Astrocyte (in vitro differentiated cells and primary cell): ENCODE data around the gene IDH3B. TPM values are rescaled to one million over a fixed set of nuclear protein-coding genes. Genes with fewer than 3 reads are reported as not detected.

Experiments
- DNase-seq: peaks from one replicate; pipeline ENCODE4 v3.0.0-alpha.2; 2010; ENCODE audit warnings: low read depth
- FAIRE-seq: peaks from 2 replicates; lab custom pipeline; 2011; peaks lifted over from hg19 to GRCh38; lab: Jason Lieb, UNC
- H2AFZ ChIP-seq: 2 replicates; pipeline ENCODE4 v1.6.0; 2012; ENCODE audit warnings: low read depth, low read length, inconsistent platforms
- H3K27ac ChIP-seq: 2 replicates; pipeline ENCODE4 v1.5.1; 2011; ENCODE audit warnings: low read depth, low read length, inconsistent platforms
- H3K27me3 ChIP-seq: 2 replicates; pipeline ENCODE4 v1.6.0; 2011; ENCODE audit warnings: low read length, inconsistent platforms; ENCODE audit not compliant: insufficient read depth
- H3K36me3 ChIP-seq: 2 replicates; pipeline ENCODE4 v1.5.1; 2011; ENCODE audit warnings: low read length, inconsistent platforms; ENCODE audit not compliant: insufficient read depth
- H3K4me1 ChIP-seq: 2 replicates; pipeline ENCODE4 v1.5.1; 2011; ENCODE audit warnings: low read length, inconsistent platforms; ENCODE audit not compliant: insufficient read depth
- H3K4me2 ChIP-seq: 2 replicates; pipeline ENCODE4 v1.6.0; 2012; ENCODE audit warnings: low read length, inconsistent platforms
- H3K4me3 ChIP-seq: 2 replicates; pipeline ENCODE4 v1.5.1; 2011; ENCODE audit warnings: low read depth, mild to moderate bottlenecking, low read length, inconsistent platforms; ENCODE audit not compliant: insufficient read depth
- H3K79me2 ChIP-seq: 2 replicates; pipeline ENCODE4 v1.6.0; 2012; ENCODE audit warnings: mild to moderate bottlenecking, low read length, inconsistent platforms; ENCODE audit not compliant: insufficient read depth
- H3K9ac ChIP-seq: 2 replicates; pipeline ENCODE4 v1.6.0; 2012; ENCODE audit warnings: mild to moderate bottlenecking, low read length, inconsistent platforms
- H3K9me3 ChIP-seq: 2 replicates; pipeline ENCODE4 v1.5.1; 2012; ENCODE audit warnings: low read depth, mild to moderate bottlenecking, low read length, inconsistent platforms; ENCODE audit not compliant: insufficient read depth
- H4K20me1 ChIP-seq: 2 replicates; pipeline ENCODE4 v1.6.0; 2012; ENCODE audit warnings: low read length, inconsistent platforms; ENCODE audit not compliant: insufficient read depth
- H3K27ac Mint-ChIP-seq: one replicate; pipeline ENCODE4 v1.8.0; 2021; ENCODE audit warnings: mild to moderate bottlenecking, mixed read lengths; ENCODE audit not compliant: unreplicated experiment
- H3K27me3 Mint-ChIP-seq: one replicate; pipeline ENCODE4 v1.8.0; 2021; ENCODE audit warnings: low read depth, mixed read lengths; ENCODE audit not compliant: unreplicated experiment
- H3K36me3 Mint-ChIP-seq: one replicate; pipeline ENCODE4 v1.8.0; 2021; ENCODE audit warnings: low read depth, mixed read lengths; ENCODE audit not compliant: unreplicated experiment
- H3K4me1 Mint-ChIP-seq: one replicate; pipeline ENCODE4 v1.8.0; 2021; ENCODE audit warnings: low read depth, mixed read lengths; ENCODE audit not compliant: unreplicated experiment
- H3K4me3 Mint-ChIP-seq: one replicate; pipeline ENCODE4 v1.8.0; 2021; ENCODE audit warnings: mild to moderate bottlenecking, moderate library complexity, mixed read lengths; ENCODE audit not compliant: unreplicated experiment
- H3K9me3 Mint-ChIP-seq: one replicate; pipeline ENCODE4 v1.8.0; 2021; ENCODE audit warnings: mild to moderate bottlenecking, mixed read lengths; ENCODE audit not compliant: unreplicated experiment
- CTCF ChIP-seq: IDR thresholded peaks from 2 replicates; pipeline ENCODE4 v1.5.1; 2011; ENCODE audit warnings: low read depth, mild to moderate bottlenecking, inconsistent platforms, low read length, moderate library complexity; ENCODE audit not compliant: insufficient read depth
- EZH2 ChIP-seq: IDR thresholded peaks from 2 replicates; pipeline ENCODE4 v1.6.1; 2012; ENCODE audit warnings: mild to moderate bottlenecking, low read length, inconsistent platforms; ENCODE audit not compliant: insufficient read depth
- total RNA-seq: library from RNA; stranded (reverse); gene quantifications from 2 replicates; pipeline ENCODE4 v1.2.1, GENCODE V29; 2021

The IDH3B gene
- total RNA-seq, 1 donor from 2014 or later = 74.8 TPM

- Histone ChIP-seq H3K4me2 (no peak overlapping the region), H4K20me1 (peaks cover 12% of the 10 kb centered on the region), H3K79me2 (no peaks in the 10 kb centered on the region), H3K4me3 (no peak overlapping the region), H3K9ac (no peak overlapping the region), H3K4me1 (no peaks in the 10 kb centered on the region), H2AFZ (no peak overlapping the region), H3K9me3 (no peaks in the 10 kb centered on the region), H3K27me3 (peaks cover 53% of the 10 kb centered on the region), H3K36me3 (no peaks in the 10 kb centered on the region), H3K27ac (no peak overlapping the region)
- TF ChIP-seq CTCF (no peak), EZH2 (no peak)
- Mint-ChIP-seq H3K27me3 (peaks cover 71% of the 10 kb centered on the region), H3K27ac (no peak overlapping the region), H3K36me3 (peaks cover 3% of the 10 kb centered on the region), H3K9me3 (peaks cover 11% of the 10 kb centered on the region), H3K4me1 (no peaks in the 10 kb centered on the region), H3K4me3 (no peak overlapping the region)
- DNase-seq (no peak), FAIRE-seq (no peak)
These were observed 31.4 kb upstream of the IDH3B start for GRCh38 chr20:2695206-2695983.

GRCh38 chr20:2694519-2694918 is 30.5 kb upstream of the IDH3B start:
- peaks cover 47% of the 10 kb centered on the region for H3K27me3 ChIP-seq
- FAIRE-seq (no peak), DNase-seq (no peak)
- H3K27ac Mint-ChIP-seq = no peak overlapping the region
- H3K79me2 ChIP-seq = no peaks in the 10 kb centered on the region
- H3K36me3 ChIP-seq = no peaks in the 10 kb centered on the region
- H3K4me3 Mint-ChIP-seq = peak overlapping the region; percentile 34
- no peak overlapping the region for H3K27ac ChIP-seq
- H3K9me3 ChIP-seq = no peaks in the 10 kb centered on the region
- H3K4me1 ChIP-seq = no peaks in the 10 kb centered on the region
- H4K20me1 ChIP-seq = peaks cover 12% of the 10 kb centered on the region
- no peak overlapping the region for H2AFZ ChIP-seq
- H3K27me3 Mint-ChIP-seq = peaks cover 71% of the 10 kb centered on the region
- H3K4me1 Mint-ChIP-seq = no peaks in the 10 kb centered on the region
- no peak overlapping the region for H3K4me3 ChIP-seq
- H3K9ac ChIP-seq = no peak overlapping the region
- peaks cover 3% of the 10 kb centered on the region for H3K36me3 Mint-ChIP-seq
- no peak overlapping the region for H3K4me2 ChIP-seq
- H3K9me3 Mint-ChIP-seq = peaks cover 11% of the 10 kb centered on the region
- TF ChIP-seq CTCF = no peak
- TF ChIP-seq EZH2 = no peak

GRCh38 chr20:2694008-2694471 is 30.0 kb upstream of the IDH3B start:
- no peak overlapping the region for H3K9ac ChIP-seq
- Mint-ChIP-seq H3K4me1 (no peaks in the 10 kb centered on the region), H3K36me3 (peaks cover 3% of the 10 kb centered on the region), H3K27me3 (peaks cover 72% of the 10 kb centered on the region), H3K9me3 (peaks cover 11% of the 10 kb centered on the region), H3K4me3 (no peak overlapping the region), H3K27ac (no peak overlapping the region)
- H4K20me1 ChIP-seq = peaks cover 12% of the 10 kb centered on the region
- no peaks in the 10 kb centered on the region for H3K9me3 ChIP-seq
- no peak overlapping the region for H3K27ac ChIP-seq
- H3K36me3 ChIP-seq = no peaks in the 10 kb centered on the region
- no peak overlapping the region for H2AFZ ChIP-seq
- TF ChIP-seq CTCF (no peak), EZH2 (peak; percentile 89)
- H3K4me2 ChIP-seq = no peak overlapping the region
- no peak for FAIRE-seq
- no peak overlapping the region for H3K4me3 ChIP-seq
- H3K27me3 ChIP-seq = peaks cover 44% of the 10 kb centered on the region
- no peak for DNase-seq
- H3K4me1 ChIP-seq = no peaks in the 10 kb centered on the region
- H3K79me2 ChIP-seq = no peaks in the 10 kb centered on the region
